ENCODE data around the gene TTC34.

DNA sequence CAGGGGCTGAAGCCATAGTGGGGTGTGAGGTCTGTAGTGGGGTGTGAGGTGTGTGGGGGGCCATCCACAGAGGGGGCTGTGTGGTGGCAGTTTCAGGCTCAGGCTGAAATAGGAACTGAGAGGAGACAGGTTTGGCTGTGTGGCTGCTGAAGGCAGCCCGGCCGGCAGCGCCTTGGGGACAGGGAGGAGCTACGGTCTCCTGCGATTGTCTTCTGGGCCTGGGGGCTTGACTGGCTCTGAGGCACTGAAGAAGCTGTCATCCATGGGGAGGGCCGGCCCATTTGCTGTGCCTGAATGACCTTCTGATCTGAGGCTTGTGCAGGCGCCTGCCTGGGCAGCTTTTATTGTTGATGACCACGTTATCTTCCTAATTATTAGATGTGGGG, 10.0 kb upstream of the TTC34 start:
- TF ChIP-seq, protein P1, sequence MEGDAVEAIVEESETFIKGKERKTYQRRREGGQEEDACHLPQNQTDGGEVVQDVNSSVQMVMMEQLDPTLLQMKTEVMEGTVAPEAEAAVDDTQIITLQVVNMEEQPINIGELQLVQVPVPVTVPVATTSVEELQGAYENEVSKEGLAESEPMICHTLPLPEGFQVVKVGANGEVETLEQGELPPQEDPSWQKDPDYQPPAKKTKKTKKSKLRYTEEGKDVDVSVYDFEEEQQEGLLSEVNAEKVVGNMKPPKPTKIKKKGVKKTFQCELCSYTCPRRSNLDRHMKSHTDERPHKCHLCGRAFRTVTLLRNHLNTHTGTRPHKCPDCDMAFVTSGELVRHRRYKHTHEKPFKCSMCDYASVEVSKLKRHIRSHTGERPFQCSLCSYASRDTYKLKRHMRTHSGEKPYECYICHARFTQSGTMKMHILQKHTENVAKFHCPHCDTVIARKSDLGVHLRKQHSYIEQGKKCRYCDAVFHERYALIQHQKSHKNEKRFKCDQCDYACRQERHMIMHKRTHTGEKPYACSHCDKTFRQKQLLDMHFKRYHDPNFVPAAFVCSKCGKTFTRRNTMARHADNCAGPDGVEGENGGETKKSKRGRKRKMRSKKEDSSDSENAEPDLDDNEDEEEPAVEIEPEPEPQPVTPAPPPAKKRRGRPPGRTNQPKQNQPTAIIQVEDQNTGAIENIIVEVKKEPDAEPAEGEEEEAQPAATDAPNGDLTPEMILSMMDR (IDR thresholded peaks at IDR 0.05) = no peak
- no peak for TF ChIP-seq POLR2A (IDR thresholded peaks at IDR 0.05)
- no peak for TF ChIP-seq EP300 (IDR thresholded peaks at IDR 0.05)
- TF ChIP-seq POLR2AphosphoS5 (IDR thresholded peaks at IDR 0.05) = no peak

Data from sigmoid colon (tissue), 4 donors.